ENCODE data around the gene KLK13. TPM values are rescaled to one million over a fixed set of nuclear protein-coding genes. Genes with fewer than 3 reads are reported as not detected.

The KLK13 gene
- polyA plus RNA-seq, 3 donors, result not detected

DNA sequence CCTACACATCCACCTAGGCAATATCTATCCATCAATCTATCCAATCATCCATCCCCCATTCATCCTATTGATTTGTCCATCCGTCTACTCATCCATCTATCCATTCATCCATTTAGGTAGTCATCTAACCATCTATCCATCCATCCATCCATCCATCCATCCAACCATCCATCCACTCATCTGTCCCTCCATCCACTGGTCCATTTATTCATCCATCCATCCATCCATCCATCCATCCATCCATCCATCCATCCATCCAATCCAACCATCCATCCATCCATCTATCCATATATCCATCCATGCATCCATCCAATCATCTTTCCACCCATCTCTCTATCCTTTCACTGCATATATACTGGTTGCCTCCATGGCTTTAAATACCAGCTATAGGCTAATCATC, 3.9 kb downstream of the KLK13 start:
- Histone ChIP-seq H2AFZ (ENCODE audit: insufficient read depth, low read depth, low read length, poor library complexity, severe bottlenecking) (no peak overlapping the region), H3K9ac (ENCODE audit: insufficient read depth, low read length, poor library complexity, severe bottlenecking) (no peak overlapping the region), H3K79me2 (ENCODE audit: insufficient read depth, low read length) (no peaks in the 10 kb centered on the region), H3K4me3 (replicated peaks in 1 of 3; ENCODE audit: low read depth in 2 of 3, low read length in 3 of 3) (no peak overlapping the region), H4K20me1 (ENCODE audit: insufficient read depth, low read length) (no peaks in the 10 kb centered on the region), H3K9me3 (replicated peaks in 1 of 2; ENCODE audit: control insufficient read depth in 1 of 2, insufficient read depth in 1 of 2, low read length in 2 of 2) (no peaks in the 10 kb centered on the region), H3K27me3 (ENCODE audit: control insufficient read depth in 2 of 2, insufficient read depth in 2 of 2, low read length in 2 of 2) (peaks cover 19 to 44% of the 10 kb centered on the region in 2 donors), H3K27ac (ENCODE audit: low read depth in 1 of 2, low read length in 2 of 2) (no peak overlapping the region), H3K36me3 (replicated peaks in 1 of 2; ENCODE audit: control insufficient read depth in 1 of 2, insufficient read depth in 2 of 2, low read length in 2 of 2) (no peaks in the 10 kb centered on the region), H3K4me1 (ENCODE audit: control insufficient read depth in 1 of 2, insufficient read depth in 2 of 2, low read length in 2 of 2) (no peaks in the 10 kb centered on the region), H3K4me2 (replicated peaks; ENCODE audit: extremely low read depth, low read length, poor library complexity, severe bottlenecking) (no peak overlapping the region)
- H3K27ac Mint-ChIP-seq, result no peak overlapping the region
- peaks cover 2% of the 10 kb centered on the region for H3K4me1 Mint-ChIP-seq
- no peaks in the 10 kb centered on the region for H3K36me3 Mint-ChIP-seq
- DNase-seq, result no peak
- peaks cover 34 to 56% (median 37%) of the 10 kb centered on the region in 3 donors for H3K27me3 Mint-ChIP-seq (ENCODE audit: low read depth in 3 of 3)
- TF ChIP-seq, protein P1, sequence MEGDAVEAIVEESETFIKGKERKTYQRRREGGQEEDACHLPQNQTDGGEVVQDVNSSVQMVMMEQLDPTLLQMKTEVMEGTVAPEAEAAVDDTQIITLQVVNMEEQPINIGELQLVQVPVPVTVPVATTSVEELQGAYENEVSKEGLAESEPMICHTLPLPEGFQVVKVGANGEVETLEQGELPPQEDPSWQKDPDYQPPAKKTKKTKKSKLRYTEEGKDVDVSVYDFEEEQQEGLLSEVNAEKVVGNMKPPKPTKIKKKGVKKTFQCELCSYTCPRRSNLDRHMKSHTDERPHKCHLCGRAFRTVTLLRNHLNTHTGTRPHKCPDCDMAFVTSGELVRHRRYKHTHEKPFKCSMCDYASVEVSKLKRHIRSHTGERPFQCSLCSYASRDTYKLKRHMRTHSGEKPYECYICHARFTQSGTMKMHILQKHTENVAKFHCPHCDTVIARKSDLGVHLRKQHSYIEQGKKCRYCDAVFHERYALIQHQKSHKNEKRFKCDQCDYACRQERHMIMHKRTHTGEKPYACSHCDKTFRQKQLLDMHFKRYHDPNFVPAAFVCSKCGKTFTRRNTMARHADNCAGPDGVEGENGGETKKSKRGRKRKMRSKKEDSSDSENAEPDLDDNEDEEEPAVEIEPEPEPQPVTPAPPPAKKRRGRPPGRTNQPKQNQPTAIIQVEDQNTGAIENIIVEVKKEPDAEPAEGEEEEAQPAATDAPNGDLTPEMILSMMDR (IDR thresholded peaks at IDR 0.05), result no peak
- 0% methylated on average over 1 of the region's 1 CpG for WGBS (ENCODE audit: insufficient coverage)
- intact Hi-C loops (cut with micrococcal nuclease), result no loop called here
- no peak overlapping the region for H3K4me3 Mint-ChIP-seq
- peaks cover 2 to 12% (median 4%) of the 10 kb centered on the region in 7 donors for H3K9me3 Mint-ChIP-seq

DNA sequence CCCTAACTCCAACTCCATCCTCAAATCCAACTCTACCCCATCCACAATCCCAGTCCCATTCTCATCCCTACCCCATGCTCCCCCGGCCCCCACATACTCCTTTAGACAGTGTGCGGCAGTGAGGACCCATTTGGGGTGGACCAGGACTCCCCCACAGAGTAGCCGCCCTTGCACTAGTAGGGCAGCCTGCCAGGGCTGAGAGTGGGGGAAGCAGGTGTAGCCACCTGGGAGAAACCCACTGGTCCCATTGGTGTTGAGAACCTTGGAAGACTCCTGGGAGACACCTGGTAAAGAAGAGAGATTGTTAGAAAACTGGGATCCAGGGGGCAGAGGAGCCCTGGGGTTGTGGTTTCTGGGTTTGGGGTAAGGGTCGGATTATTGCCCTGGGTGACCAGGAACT, 4.6 kb downstream of the KLK13 start:
- TF ChIP-seq, protein P1 (IDR thresholded peaks at IDR 0.05), result no peak
- no peak overlapping the region for H3K27ac Mint-ChIP-seq
- Histone ChIP-seq H3K27ac (ENCODE audit: low read depth in 1 of 2, low read length in 2 of 2) (no peak overlapping the region), H3K9ac (ENCODE audit: insufficient read depth, low read length, poor library complexity, severe bottlenecking) (no peak overlapping the region), H3K79me2 (ENCODE audit: insufficient read depth, low read length) (no peaks in the 10 kb centered on the region), H3K27me3 (ENCODE audit: control insufficient read depth in 2 of 2, insufficient read depth in 2 of 2, low read length in 2 of 2) (peaks cover 16 to 37% of the 10 kb centered on the region in 2 donors), H4K20me1 (ENCODE audit: insufficient read depth, low read length) (no peaks in the 10 kb centered on the region), H3K4me3 (replicated peaks in 1 of 3; ENCODE audit: low read depth in 2 of 3, low read length in 3 of 3) (no peak overlapping the region), H3K36me3 (replicated peaks in 1 of 2; ENCODE audit: control insufficient read depth in 1 of 2, insufficient read depth in 2 of 2, low read length in 2 of 2) (no peaks in the 10 kb centered on the region), H3K4me2 (replicated peaks; ENCODE audit: extremely low read depth, low read length, poor library complexity, severe bottlenecking) (no peak overlapping the region), H3K4me1 (ENCODE audit: control insufficient read depth in 1 of 2, insufficient read depth in 2 of 2, low read length in 2 of 2) (no peaks in the 10 kb centered on the region), H2AFZ (ENCODE audit: insufficient read depth, low read depth, low read length, poor library complexity, severe bottlenecking) (no peak overlapping the region), H3K9me3 (replicated peaks in 1 of 2; ENCODE audit: control insufficient read depth in 1 of 2, insufficient read depth in 1 of 2, low read length in 2 of 2) (no peaks in the 10 kb centered on the region)
- H3K4me1 Mint-ChIP-seq, result peaks cover 1% of the 10 kb centered on the region
- H3K36me3 Mint-ChIP-seq, result no peaks in the 10 kb centered on the region
- DNase-seq, result no peak
- H3K27me3 Mint-ChIP-seq (ENCODE audit: low read depth in 3 of 3), result peaks cover 31 to 53% (median 31%) of the 10 kb centered on the region in 3 donors
- WGBS (ENCODE audit: insufficient coverage), result 50% methylated on average over 3 of the region's 4 CpGs
- H3K9me3 Mint-ChIP-seq, result peaks cover 0 to 12% (median 3%) of the 10 kb centered on the region in 7 donors
- H3K4me3 Mint-ChIP-seq, result no peak overlapping the region
- intact Hi-C loops (cut with micrococcal nuclease), result no loop called here
